Activated naive CD8-positive, alpha-beta T cell treated with anti-CD3 and anti-CD28 coated beads, Interleukin-2, amount 10 ng/mL, durations not matched to agents 7 days and 5 days (primary cell): ENCODE measurements around the gene PLD5. TPM values are rescaled to one million over a fixed set of nuclear protein-coding genes. Genes with fewer than 3 reads are reported as not detected.

Experiments
- ATAC-seq: fragments of 150-1000 bp; cut with Tn5 transposase; one replicate; pipeline ENCODE4 v1.10.0; 2021; ENCODE audit warnings: low read depth, moderate library complexity
- POLR2A ChIA-PET: fragments of 350-600 bp; sonication (Branson Sonifier 250); formaldehyde crosslinking; loops from one replicate; lab custom pipeline; 2021; ENCODE audit warnings: antibody characterized with exemption; lab: Charles Lee
- DNase-seq: peaks from one replicate; pipeline ENCODE4 v3.0.0; 2021
- H3K27ac Mint-ChIP-seq: one replicate; pipeline ENCODE4 v1.8.0; 2022; ENCODE audit warnings: mild to moderate bottlenecking, mixed read lengths
- H3K27me3 Mint-ChIP-seq: one replicate; pipeline ENCODE4 v1.8.0; 2022; ENCODE audit warnings: mild to moderate bottlenecking, moderate library complexity, mixed read lengths
- H3K36me3 Mint-ChIP-seq: one replicate; pipeline ENCODE4 v1.8.0; 2021; ENCODE audit warnings: mild to moderate bottlenecking, mixed read lengths
- H3K4me1 Mint-ChIP-seq: one replicate; pipeline ENCODE4 v1.8.0; 2021; ENCODE audit warnings: mixed read lengths
- H3K4me3 Mint-ChIP-seq: one replicate; pipeline ENCODE4 v1.8.0; 2022; ENCODE audit warnings: mild to moderate bottlenecking, moderate library complexity, mixed read lengths
- H3K9me3 Mint-ChIP-seq: one replicate; pipeline ENCODE4 v1.8.0; 2021; ENCODE audit warnings: mixed read lengths
- total RNA-seq, 2 experiments: library from RNA; stranded (reverse); gene quantifications; one replicate each; pipeline ENCODE4 v1.2.3, GENCODE V29; 2021

The PLD5 gene
- total RNA-seq, 2 experiments from 2014 or later, result not detected

DNA sequence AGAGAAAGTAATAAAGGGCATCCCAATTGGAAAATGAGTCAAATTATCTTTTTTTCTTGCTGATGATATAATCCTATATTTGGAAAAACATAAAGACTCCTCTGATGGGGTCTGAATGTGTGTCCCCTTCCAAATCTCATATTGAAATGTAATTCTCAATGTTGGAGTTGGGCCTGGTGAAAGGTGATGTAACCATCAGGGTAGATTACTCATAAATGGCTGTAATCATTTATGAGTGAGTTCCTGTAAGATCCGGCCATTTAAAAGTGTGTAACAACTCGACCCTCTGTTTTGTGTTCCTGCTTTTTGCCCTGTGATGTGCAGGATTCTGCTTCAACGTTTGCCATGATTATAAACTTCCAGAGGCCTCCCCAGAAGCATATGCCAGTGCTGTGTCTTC is 481.3 kb downstream of the PLD5 start:
- no peaks in the 10 kb centered on the region for H3K4me1 Mint-ChIP-seq
- DNase-seq (no peak), ATAC-seq (no peak)
- H3K4me3 Mint-ChIP-seq, result no peak overlapping the region
- POLR2A ChIA-PET, result no interaction called here
- H3K9me3 Mint-ChIP-seq, result peaks cover 3% of the 10 kb centered on the region
- no peaks in the 10 kb centered on the region for H3K36me3 Mint-ChIP-seq
- H3K27ac Mint-ChIP-seq, result no peak overlapping the region
- peaks cover 1% of the 10 kb centered on the region for H3K27me3 Mint-ChIP-seq

DNA sequence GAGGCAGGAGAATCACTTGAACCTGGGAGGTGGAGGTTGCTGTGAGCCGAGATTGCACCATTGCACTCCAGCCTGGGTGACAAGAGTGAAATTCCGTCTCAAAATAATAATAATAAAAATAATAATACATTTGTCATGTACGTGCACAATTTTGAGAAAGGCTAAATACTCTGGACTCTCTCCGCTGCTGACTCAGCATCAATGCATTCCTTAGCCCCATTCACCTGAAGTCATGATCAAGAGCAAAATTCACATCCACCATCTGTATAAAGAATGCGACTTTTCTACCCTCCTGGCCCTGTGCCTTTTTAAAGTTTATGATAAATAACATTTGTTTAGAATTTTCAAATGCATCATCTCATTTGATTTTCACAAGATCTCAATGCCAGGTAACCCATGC is 490.1 kb downstream of the PLD5 start:
- no peak for DNase-seq
- Mint-ChIP-seq H3K27me3 (peaks cover 5% of the 10 kb centered on the region), H3K4me1 (no peaks in the 10 kb centered on the region), H3K36me3 (no peaks in the 10 kb centered on the region), H3K9me3 (no peaks in the 10 kb centered on the region), H3K27ac (no peak overlapping the region), H3K4me3 (no peak overlapping the region)
- POLR2A ChIA-PET, result no interaction called here
- ATAC-seq, result no peak

DNA sequence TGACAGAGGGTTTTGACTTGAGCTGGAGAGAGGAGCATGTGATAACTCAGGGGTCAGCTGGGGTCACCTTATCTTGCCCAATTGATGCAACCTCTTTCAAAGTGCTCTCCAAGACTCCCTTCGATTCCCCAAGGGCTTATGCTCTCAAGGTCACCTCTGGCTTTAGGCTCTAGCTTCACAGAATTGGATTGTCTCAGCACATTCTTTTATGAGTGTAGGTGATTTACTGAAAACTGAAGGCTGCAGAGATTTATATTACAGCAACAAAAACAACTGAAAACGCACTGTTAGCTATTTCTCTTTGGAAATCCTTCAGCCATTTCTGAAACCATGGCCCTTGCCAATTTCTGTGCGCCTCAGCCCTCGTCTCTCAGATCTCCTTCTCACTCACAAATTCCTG is 491.1 kb downstream of the PLD5 start:
- H3K4me3 Mint-ChIP-seq, result no peak overlapping the region

More for the DNA sequence above, 491.1 kb downstream of the PLD5 start:
- H3K27me3 Mint-ChIP-seq, result peaks cover 7% of the 10 kb centered on the region
- H3K27ac Mint-ChIP-seq, result no peak overlapping the region
- DNase-seq (no peak), ATAC-seq (no peak)
- H3K4me1 Mint-ChIP-seq, result no peaks in the 10 kb centered on the region
- no peaks in the 10 kb centered on the region for H3K9me3 Mint-ChIP-seq
- no peaks in the 10 kb centered on the region for H3K36me3 Mint-ChIP-seq
- POLR2A ChIA-PET, result no interaction called here
